T-helper 2 cell treated with Interferon-gamma antibody and Interleukin-4, amounts not matched to agents 100 ng/mL and 5 ng/mL, for 36 hours (primary cell): ENCODE measurements around the gene DGKZ. TPM values are rescaled to one million over a fixed set of nuclear protein-coding genes. Genes with fewer than 3 reads are reported as not detected.

Source experiments
- intact Hi-C: fragments of 100-400 bp; cut with micrococcal nuclease; formaldehyde crosslinking; loops from one replicate; pipeline ENCODE4 v1.15.1; 2023
- total RNA-seq: library from RNA; stranded (reverse); gene quantifications from 2 replicates; pipeline ENCODE4 v1.2.3, GENCODE V29; 2022

DGKZ gene
- total RNA-seq, 1 donor from 2014 or later = 152 TPM

- intact Hi-C loops = no loop called here
These were observed 75.3 kb downstream of the DGKZ start for GRCh38 chr11:46422588-46422987.

- intact Hi-C loops = no loop called here
These were observed 79.1 kb downstream of the DGKZ start for GRCh38 chr11:46426233-46426991.

- intact Hi-C loops = no loop called here
These were observed 80.1 kb downstream of the DGKZ start for GRCh38 chr11:46427364-46427763.

- intact Hi-C loops = no loop called here
These were observed 82.5 kb downstream of the DGKZ start for GRCh38 chr11:46429717-46430116.

Other genes with a start within 250 kb of the DGKZ start
- gene PHF21A, start 226.0 kb upstream of the DGKZ start, total RNA-seq = 27.1 and 32.2 TPM in 2 replicates
- gene CREB3L1, start 69.8 kb upstream of the DGKZ start, total RNA-seq = 0.09 TPM in 1 of 2 replicates, not detected in the other
- gene MDK, start 34.2 kb downstream of the DGKZ start, total RNA-seq = 3.0 and 4.4 TPM in 2 replicates
- 0.25 and 0.27 TPM in 2 replicates for gene CHRM4, start 44.3 kb downstream of the DGKZ start, total RNA-seq
- gene AMBRA1, start 246.6 kb downstream of the DGKZ start, total RNA-seq = 37.8 and 38.5 TPM in 2 replicates